HepG2 (cell line): Measurements from ENCODE around the gene SF1. TPM values are rescaled to one million over a fixed set of nuclear protein-coding genes. Genes with fewer than 3 reads are reported as not detected.

ENCODE experiments used
- ASH2L ChIP-seq: fragments of 300-600, 200-600 bp; sonication (generic); IDR thresholded peaks from 2 replicates; pipeline ENCODE4 v1.7.0; 2017; ENCODE audit warnings: low read depth, mild to moderate bottlenecking, moderate library complexity, mixed read lengths, low read length; ENCODE audit not compliant: insufficient read length
- CREM ChIP-seq, 2 experiments: sonication (generic) in 1 of 2; formaldehyde crosslinking in 1 of 2; IDR thresholded peaks; 2 replicates each; pipeline versions ENCODE4 v1.4.0 to v1.6.1; 2016 to 2020; ENCODE audit warnings: antibody characterized with exemption in 1 of 2, mild to moderate bottlenecking in 1 of 2, missing genetic modification reagents in 1 of 2
- MAFF ChIP-seq: IDR thresholded peaks from 2 replicates; pipeline ENCODE4 v1.6.1; 2011; ENCODE audit warnings: low read depth, low read length, improper control_type of control experiment
- MATR3 ChIP-seq: sonication (generic); formaldehyde crosslinking; IDR thresholded peaks from 2 replicates; pipeline ENCODE4 v1.4.0; 2020; ENCODE audit warnings: missing genetic modification reagents
- MED1 ChIP-seq: sonication (generic); formaldehyde crosslinking; IDR thresholded peaks from 2 replicates; pipeline ENCODE4 v1.4.0; 2020; ENCODE audit warnings: missing genetic modification reagents
- MXD4 ChIP-seq: IDR thresholded peaks from 2 replicates; pipeline ENCODE4 v1.6.1; 2016; ENCODE audit warnings: mild to moderate bottlenecking, missing biosample characterization, missing genetic modification reagents
- POLR2A ChIP-seq, 2 experiments: IDR thresholded peaks; 2 replicates each; pipeline ENCODE4 v1.6.1; 2011; ENCODE audit warnings: low read depth in 2 of 2, low read length in 2 of 2, mild to moderate bottlenecking in 1 of 2, moderate library complexity in 1 of 2; ENCODE audit not compliant: insufficient read depth in 1 of 2
- POLR2AphosphoS5 ChIP-seq: IDR thresholded peaks from 2 replicates; pipeline ENCODE4 v1.6.1; 2012; ENCODE audit warnings: low read depth, low read length
- PPARG ChIP-seq: conservative IDR thresholded peaks from 2 replicates; pipeline ENCODE4 v1.6.1; 2016; ENCODE audit warnings: missing biosample characterization, missing genetic modification reagents
- RBAK ChIP-seq: sonication (generic); formaldehyde crosslinking; IDR thresholded peaks from 2 replicates; pipeline ENCODE4 v1.5.1; 2020; ENCODE audit warnings: mild to moderate bottlenecking, missing genetic modification reagents
- RFX1 ChIP-seq: fragments of 450-650 bp; IDR thresholded peaks from 2 replicates; pipeline ENCODE4 v1.6.1; 2017
- SNRNP70 ChIP-seq: fragments of 200-400 bp; formaldehyde crosslinking; IDR thresholded peaks from 2 replicates; pipeline ENCODE4 v1.6.1; 2017; ENCODE audit warnings: mild to moderate bottlenecking, low read depth, low read length, moderate library complexity
- TP53 ChIP-seq: sonication (generic); formaldehyde crosslinking; conservative IDR thresholded peaks from 2 replicates; pipeline ENCODE4 v1.4.0; 2020; ENCODE audit warnings: missing genetic modification reagents
- ZNF101 ChIP-seq: sonication (generic); formaldehyde crosslinking; IDR thresholded peaks from 2 replicates; pipeline ENCODE4 v1.4.0; 2020; ENCODE audit warnings: mild to moderate bottlenecking, low read depth, missing genetic modification reagents, borderline replicate concordance
- ZNF264 ChIP-seq: sonication (generic); formaldehyde crosslinking; IDR thresholded peaks from 2 replicates; pipeline ENCODE4 v1.4.0; 2020; ENCODE audit warnings: missing genetic modification reagents
- ZNF572 ChIP-seq: sonication (generic); formaldehyde crosslinking; IDR thresholded peaks from 2 replicates; pipeline ENCODE4 v1.5.1; 2020; ENCODE audit warnings: mild to moderate bottlenecking, missing genetic modification reagents
- polyA plus RNA-seq, 8 experiments: library from polyadenylated mRNA; depleted of rRNA in 3 of 8; stranded (reverse) in 7 of 8; unstranded in 1 of 8; fragments of >200 nt; fragmentation: Illumina TruSeq in 4 of 8; extraction: Trizol in 4 of 8; gene quantifications; 2 replicates each; pipeline versions ENCODE4 v1.2.1 to v1.2.3, GENCODE V29; 2011 to 2016; ENCODE audit warnings: low read depth in 4 of 8, missing spikeins in 1 of 8, mixed read lengths in 1 of 8; ENCODE audit not compliant: insufficient read depth in 1 of 8
- total RNA-seq, 5 experiments: library from RNA; depleted of rRNA; stranded (reverse); fragments of >200 nt; fragmentation: Illumina TruSeq; extraction: Trizol; gene quantifications; 2 replicates each; pipeline ENCODE4 v1.2.3, GENCODE V29; 2016; ENCODE audit warnings: low read depth in 1 of 5
- TF ChIP-seq, protein P1 (sequence below): sonication (generic); formaldehyde crosslinking; IDR thresholded peaks from 2 replicates; pipeline ENCODE4 v1.5.0; 2020; ENCODE audit warnings: mild to moderate bottlenecking, missing genetic modification reagents
- TF ChIP-seq, protein P2 (sequence below): IDR thresholded peaks from 2 replicates; pipeline ENCODE4 v1.6.1; 2016; ENCODE audit warnings: mild to moderate bottlenecking, missing biosample characterization, missing genetic modification reagents
- TF ChIP-seq, protein P3 (sequence below): sonication (generic); formaldehyde crosslinking; IDR thresholded peaks from 2 replicates; pipeline ENCODE4 v1.4.0; 2020; ENCODE audit warnings: low read depth, missing genetic modification reagents
- TF ChIP-seq, protein P4 (sequence below): sonication (generic); formaldehyde crosslinking; IDR thresholded peaks from 2 replicates; pipeline ENCODE4 v1.5.0; 2020; ENCODE audit warnings: missing genetic modification reagents
- TF ChIP-seq, protein P5 (sequence below): sonication (generic); formaldehyde crosslinking; IDR thresholded peaks from 2 replicates; pipeline ENCODE4 v1.4.0; 2020; ENCODE audit warnings: mild to moderate bottlenecking, missing genetic modification reagents

Gene SF1
- total and polyA plus RNA-seq, 2 of the 13 experiments (the other 11 are each of a cell fraction or from before 2014, with no cell fraction given): 55.5 to 70.4 TPM

DNA sequence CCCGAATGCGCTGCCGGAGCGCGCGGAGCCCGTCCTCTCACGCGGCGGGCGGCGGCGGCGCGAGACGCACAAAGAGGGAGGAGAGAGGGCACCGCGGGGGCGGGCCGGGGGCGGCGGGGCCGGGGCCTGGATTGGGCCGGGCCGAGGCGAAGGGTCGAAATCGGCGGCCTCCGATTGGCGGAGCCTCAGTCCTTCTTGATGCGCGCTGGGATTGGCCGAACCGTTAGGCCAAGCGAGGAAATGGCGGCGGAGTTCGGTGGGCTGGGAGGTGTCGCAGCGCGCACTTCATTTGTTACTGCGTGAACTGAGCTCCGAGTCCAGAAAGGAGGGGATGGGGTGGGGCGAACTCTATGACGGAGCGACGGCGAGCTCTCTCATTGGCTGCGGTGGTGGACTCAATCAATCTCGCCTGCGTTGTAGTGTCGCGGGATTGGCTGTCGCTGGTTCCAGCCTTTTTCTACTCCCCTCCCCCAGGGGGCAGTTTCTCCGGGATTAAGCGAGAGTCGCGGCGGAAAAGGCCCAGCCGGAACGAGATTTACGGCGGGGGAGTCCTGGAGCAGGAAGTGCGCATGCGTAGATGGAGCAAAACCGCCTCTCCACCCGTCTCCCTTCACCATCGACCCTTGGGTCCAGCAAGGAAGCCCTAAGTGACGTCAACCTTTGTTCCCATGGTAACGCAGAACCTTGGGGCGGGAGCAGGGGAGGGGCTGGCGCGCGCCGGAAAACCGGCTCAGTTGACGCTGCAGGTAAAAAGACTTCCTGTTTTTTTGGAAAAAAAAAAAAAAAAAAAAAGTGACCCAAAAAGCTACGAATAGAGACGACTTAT, at the start of gene SF1 (continued):
- TF ChIP-seq, protein P1, sequence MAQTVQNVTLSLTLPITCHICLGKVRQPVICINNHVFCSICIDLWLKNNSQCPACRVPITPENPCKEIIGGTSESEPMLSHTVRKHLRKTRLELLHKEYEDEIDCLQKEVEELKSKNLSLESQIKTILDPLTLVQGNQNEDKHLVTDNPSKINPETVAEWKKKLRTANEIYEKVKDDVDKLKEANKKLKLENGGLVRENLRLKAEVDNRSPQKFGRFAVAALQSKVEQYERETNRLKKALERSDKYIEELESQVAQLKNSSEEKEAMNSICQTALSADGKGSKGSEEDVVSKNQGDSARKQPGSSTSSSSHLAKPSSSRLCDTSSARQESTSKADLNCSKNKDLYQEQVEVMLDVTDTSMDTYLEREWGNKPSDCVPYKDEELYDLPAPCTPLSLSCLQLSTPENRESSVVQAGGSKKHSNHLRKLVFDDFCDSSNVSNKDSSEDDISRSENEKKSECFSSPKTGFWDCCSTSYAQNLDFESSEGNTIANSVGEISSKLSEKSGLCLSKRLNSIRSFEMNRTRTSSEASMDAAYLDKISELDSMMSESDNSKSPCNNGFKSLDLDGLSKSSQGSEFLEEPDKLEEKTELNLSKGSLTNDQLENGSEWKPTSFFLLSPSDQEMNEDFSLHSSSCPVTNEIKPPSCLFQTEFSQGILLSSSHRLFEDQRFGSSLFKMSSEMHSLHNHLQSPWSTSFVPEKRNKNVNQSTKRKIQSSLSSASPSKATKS (CRISPR knock-in tag): no peak
- TF ChIP-seq, protein P2, sequence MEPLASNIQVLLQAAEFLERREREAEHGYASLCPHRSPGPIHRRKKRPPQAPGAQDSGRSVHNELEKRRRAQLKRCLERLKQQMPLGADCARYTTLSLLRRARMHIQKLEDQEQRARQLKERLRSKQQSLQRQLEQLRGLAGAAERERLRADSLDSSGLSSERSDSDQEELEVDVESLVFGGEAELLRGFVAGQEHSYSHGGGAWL (CRISPR knock-in tag): peak; percentile 41
- TF ChIP-seq ZNF264 (CRISPR knock-in tag) (no peak), RFX1 (peak; percentile 94), ASH2L (peak; percentile 46), ZNF101 (CRISPR knock-in tag) (no peak), PPARG (CRISPR knock-in tag) (no peak; the same call in 1 of the 2 replicates), MXD4 (CRISPR knock-in tag) (peak; percentile 22; the same call in 1 of the 2 replicates), POLR2A (IDR thresholded peaks at IDR 0.05; ENCODE audit: insufficient read depth in 1 of 2, low read depth in 2 of 2, low read length in 2 of 2) (peak; percentile 95 to 97), POLR2AphosphoS5 (peak; percentile 94), CREM (IDR thresholded peaks at IDR 0.05) (peak; percentile 86), CREM (CRISPR knock-in tag; IDR thresholded peaks at IDR 0.05) (no peak), TP53 (CRISPR knock-in tag) (no peak), RBAK (CRISPR knock-in tag) (0 out of 2 replicates have a peak, but pooled peaks have one; percentile 22), ZNF572 (no peak), MATR3 (no peak), MED1 (peak; percentile 31; the same call in 1 of the 2 replicates), MAFF (no peak), SNRNP70 (no peak)
- TF ChIP-seq, protein P3, sequence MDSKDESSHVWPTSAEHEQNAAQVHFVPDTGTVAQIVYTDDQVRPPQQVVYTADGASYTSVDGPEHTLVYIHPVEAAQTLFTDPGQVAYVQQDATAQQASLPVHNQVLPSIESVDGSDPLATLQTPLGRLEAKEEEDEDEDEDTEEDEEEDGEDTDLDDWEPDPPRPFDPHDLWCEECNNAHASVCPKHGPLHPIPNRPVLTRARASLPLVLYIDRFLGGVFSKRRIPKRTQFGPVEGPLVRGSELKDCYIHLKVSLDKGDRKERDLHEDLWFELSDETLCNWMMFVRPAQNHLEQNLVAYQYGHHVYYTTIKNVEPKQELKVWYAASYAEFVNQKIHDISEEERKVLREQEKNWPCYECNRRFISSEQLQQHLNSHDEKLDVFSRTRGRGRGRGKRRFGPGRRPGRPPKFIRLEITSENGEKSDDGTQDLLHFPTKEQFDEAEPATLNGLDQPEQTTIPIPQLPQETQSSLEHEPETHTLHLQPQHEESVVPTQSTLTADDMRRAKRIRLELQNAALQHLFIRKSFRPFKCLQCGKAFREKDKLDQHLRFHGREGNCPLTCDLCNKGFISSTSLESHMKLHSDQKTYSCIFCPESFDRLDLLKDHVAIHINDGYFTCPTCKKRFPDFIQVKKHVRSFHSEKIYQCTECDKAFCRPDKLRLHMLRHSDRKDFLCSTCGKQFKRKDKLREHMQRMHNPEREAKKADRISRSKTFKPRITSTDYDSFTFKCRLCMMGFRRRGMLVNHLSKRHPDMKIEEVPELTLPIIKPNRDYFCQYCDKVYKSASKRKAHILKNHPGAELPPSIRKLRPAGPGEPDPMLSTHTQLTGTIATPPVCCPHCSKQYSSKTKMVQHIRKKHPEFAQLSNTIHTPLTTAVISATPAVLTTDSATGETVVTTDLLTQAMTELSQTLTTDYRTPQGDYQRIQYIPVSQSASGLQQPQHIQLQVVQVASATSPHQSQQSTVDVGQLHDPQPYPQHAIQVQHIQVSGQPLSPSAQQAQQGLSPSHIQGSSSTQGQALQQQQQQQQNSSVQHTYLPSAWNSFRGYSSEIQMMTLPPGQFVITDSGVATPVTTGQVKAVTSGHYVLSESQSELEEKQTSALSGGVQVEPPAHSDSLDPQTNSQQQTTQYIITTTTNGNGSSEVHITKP (CRISPR knock-in tag): 0 out of 2 replicates have a peak, but pooled peaks have one; percentile 48
- TF ChIP-seq, protein P4, sequence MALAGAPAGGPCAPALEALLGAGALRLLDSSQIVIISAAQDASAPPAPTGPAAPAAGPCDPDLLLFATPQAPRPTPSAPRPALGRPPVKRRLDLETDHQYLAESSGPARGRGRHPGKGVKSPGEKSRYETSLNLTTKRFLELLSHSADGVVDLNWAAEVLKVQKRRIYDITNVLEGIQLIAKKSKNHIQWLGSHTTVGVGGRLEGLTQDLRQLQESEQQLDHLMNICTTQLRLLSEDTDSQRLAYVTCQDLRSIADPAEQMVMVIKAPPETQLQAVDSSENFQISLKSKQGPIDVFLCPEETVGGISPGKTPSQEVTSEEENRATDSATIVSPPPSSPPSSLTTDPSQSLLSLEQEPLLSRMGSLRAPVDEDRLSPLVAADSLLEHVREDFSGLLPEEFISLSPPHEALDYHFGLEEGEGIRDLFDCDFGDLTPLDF (CRISPR knock-in tag): 0 out of 2 replicates have a peak, but pooled peaks have one; percentile 41
- TF ChIP-seq, protein P5, sequence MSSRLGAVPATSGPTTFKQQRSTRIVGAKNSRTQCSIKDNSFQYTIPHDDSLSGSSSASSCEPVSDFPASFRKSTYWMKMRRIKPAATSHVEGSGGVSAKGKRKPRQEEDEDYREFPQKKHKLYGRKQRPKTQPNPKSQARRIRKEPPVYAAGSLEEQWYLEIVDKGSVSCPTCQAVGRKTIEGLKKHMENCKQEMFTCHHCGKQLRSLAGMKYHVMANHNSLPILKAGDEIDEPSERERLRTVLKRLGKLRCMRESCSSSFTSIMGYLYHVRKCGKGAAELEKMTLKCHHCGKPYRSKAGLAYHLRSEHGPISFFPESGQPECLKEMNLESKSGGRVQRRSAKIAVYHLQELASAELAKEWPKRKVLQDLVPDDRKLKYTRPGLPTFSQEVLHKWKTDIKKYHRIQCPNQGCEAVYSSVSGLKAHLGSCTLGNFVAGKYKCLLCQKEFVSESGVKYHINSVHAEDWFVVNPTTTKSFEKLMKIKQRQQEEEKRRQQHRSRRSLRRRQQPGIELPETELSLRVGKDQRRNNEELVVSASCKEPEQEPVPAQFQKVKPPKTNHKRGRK (CRISPR knock-in tag): no peak
